Measurements from ENCODE around the gene WDR35. TPM values are rescaled to one million over a fixed set of nuclear protein-coding genes. Genes with fewer than 3 reads are reported as not detected.

Gene WDR35
- total RNA-seq, 1 donor from 2014 or later = 13.6 TPM

- no peak overlapping the region for H3K4me3 ChIP-seq (ENCODE audit: low read depth, low read length)
- no peak for DNase-seq (ENCODE audit: low read depth)
- no peak for TF ChIP-seq CTCF (IDR thresholded peaks at IDR 0.05; ENCODE audit: insufficient read depth, low read length, poor library complexity, severe bottlenecking)
- peaks cover 4% of the 10 kb centered on the region for H3K27me3 ChIP-seq (ENCODE audit: control insufficient read depth, insufficient read depth, low read length)
- H3K36me3 ChIP-seq (ENCODE audit: control insufficient read depth, insufficient read depth, low read length) = no peaks in the 10 kb centered on the region
These were observed 18.8 kb upstream of the WDR35 start for GRCh38 chr2:20008703-20009102.

- Histone ChIP-seq H3K4me3 (ENCODE audit: low read depth, low read length) (no peak overlapping the region), H3K27me3 (ENCODE audit: control insufficient read depth, insufficient read depth, low read length) (no peaks in the 10 kb centered on the region), H3K36me3 (ENCODE audit: control insufficient read depth, insufficient read depth, low read length) (no peaks in the 10 kb centered on the region)
- no peak for DNase-seq (ENCODE audit: low read depth)
- TF ChIP-seq CTCF (IDR thresholded peaks at IDR 0.05; ENCODE audit: insufficient read depth, low read length, poor library complexity, severe bottlenecking) = no peak
These were observed 16.1 kb upstream of the WDR35 start for GRCh38 chr2:20005891-20006470.

DNA sequence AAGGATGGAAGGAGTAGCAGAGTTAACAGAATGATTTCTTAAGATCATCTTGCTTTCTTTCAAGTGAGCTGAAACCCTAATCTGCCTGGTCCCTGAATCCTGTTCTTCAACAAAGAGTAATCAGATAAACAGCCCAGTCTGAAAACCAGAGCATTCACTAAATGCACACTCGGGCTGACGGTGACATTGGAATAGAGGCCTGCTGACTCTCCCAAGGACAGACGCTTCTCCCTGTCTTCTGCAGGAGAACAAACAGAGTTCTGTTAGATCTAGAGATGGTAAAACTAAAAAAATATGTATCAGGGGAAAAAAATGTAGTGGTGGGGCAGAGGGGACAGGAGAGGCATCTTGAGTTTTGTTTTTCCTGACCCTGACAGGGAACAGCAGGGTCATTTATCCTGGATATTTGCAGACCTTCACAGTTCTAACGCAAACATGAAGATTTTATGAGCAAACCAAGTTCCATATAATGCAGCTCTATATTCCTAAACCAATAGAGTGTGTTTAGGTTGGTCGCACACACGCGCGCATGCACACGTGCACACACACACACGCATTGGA lies 15.2 kb upstream of the WDR35 start:
- TF ChIP-seq CTCF (IDR thresholded peaks at IDR 0.05; ENCODE audit: insufficient read depth, low read length, poor library complexity, severe bottlenecking) = no peak
- no peaks in the 10 kb centered on the region for H3K36me3 ChIP-seq (ENCODE audit: control insufficient read depth, insufficient read depth, low read length)
- no peak overlapping the region for H3K4me3 ChIP-seq (ENCODE audit: low read depth, low read length)
- no peak for DNase-seq (ENCODE audit: low read depth)
- no peaks in the 10 kb centered on the region for H3K27me3 ChIP-seq (ENCODE audit: control insufficient read depth, insufficient read depth, low read length)

- no peaks in the 10 kb centered on the region for H3K27me3 ChIP-seq (ENCODE audit: control insufficient read depth, insufficient read depth, low read length)
- no peaks in the 10 kb centered on the region for H3K36me3 ChIP-seq (ENCODE audit: control insufficient read depth, insufficient read depth, low read length)
- DNase-seq (ENCODE audit: low read depth) = no peak
- H3K4me3 ChIP-seq (ENCODE audit: low read depth, low read length) = no peak overlapping the region
- TF ChIP-seq CTCF (IDR thresholded peaks at IDR 0.05; ENCODE audit: insufficient read depth, low read length, poor library complexity, severe bottlenecking) = no peak
These were observed 11.5 kb upstream of the WDR35 start for GRCh38 chr2:20001361-20001863.

GRCh38 chr2:19993731-19994130 lies 3.8 kb upstream of the WDR35 start:
- H3K4me3 ChIP-seq (ENCODE audit: low read depth, low read length) = no peak overlapping the region
- no peaks in the 10 kb centered on the region for H3K27me3 ChIP-seq (ENCODE audit: control insufficient read depth, insufficient read depth, low read length)
- no peaks in the 10 kb centered on the region for H3K36me3 ChIP-seq (ENCODE audit: control insufficient read depth, insufficient read depth, low read length)
- TF ChIP-seq CTCF (IDR thresholded peaks at IDR 0.05; ENCODE audit: insufficient read depth, low read length, poor library complexity, severe bottlenecking) = no peak
- no peak for DNase-seq (ENCODE audit: low read depth)

GRCh38 chr2:19991895-19992294 lies 2.0 kb upstream of the WDR35 start:
- H3K4me3 ChIP-seq (ENCODE audit: low read depth, low read length) = no peak overlapping the region
- no peak for TF ChIP-seq CTCF (IDR thresholded peaks at IDR 0.05; ENCODE audit: insufficient read depth, low read length, poor library complexity, severe bottlenecking)
- no peak for DNase-seq (ENCODE audit: low read depth)

More at GRCh38 chr2:19991895-19992294, 2.0 kb upstream of the WDR35 start:
- Histone ChIP-seq H3K27me3 (ENCODE audit: control insufficient read depth, insufficient read depth, low read length) (no peaks in the 10 kb centered on the region), H3K36me3 (ENCODE audit: control insufficient read depth, insufficient read depth, low read length) (no peaks in the 10 kb centered on the region)

Measured in kidney epithelial cell (primary cell).